ENCODE data around the gene TNNI3K.

The TNNI3K gene

DNA sequence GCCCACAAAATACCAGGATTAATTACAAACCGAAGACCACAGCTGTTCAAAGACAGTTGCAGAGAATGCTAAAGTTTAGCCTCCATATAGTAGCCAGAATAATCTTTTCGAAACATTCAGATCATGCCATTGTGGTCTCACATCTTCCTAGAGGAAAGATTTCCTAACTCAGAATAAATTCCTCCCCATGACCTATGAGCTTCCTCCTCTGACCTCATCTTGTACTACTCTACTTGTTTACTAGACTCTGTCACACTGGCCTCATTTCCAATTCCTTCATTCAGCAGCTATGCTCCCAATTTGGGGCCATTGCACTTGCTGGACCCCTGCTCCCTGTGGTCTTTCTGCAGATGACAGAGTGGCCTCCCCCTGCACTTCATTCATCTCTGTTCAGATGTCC, 349.0 kb downstream of the TNNI3K start:
- no peak for DNase-seq

DNA sequence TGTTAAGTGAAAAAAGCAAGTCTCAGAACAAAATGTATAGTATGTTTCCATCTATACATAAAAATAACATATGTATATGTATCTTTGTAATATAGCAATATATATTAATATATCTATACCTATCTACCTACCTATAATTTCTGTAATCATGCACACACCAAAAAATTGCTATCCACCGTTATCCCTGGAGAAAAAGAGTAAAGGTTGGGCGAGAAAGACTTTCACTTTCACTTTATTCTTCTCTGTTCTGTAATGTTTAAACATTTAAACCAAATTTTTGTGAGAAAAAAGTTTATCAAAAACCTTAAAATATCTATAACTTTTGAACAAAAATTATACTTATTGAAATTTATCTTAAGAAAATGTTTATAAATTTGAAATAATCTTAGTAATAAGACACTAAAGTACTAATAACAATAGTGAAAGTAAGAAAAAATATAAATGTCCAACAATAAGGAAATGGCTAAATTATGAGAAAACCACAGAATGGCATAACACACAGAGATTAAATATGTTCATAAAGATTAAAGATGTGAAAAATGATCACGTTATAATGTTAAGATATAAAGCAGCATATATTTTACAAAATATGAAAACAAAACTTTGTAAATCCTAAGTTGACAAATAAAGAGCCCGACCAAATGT, 351.2 kb downstream of the TNNI3K start:
- no peak for DNase-seq

DNA sequence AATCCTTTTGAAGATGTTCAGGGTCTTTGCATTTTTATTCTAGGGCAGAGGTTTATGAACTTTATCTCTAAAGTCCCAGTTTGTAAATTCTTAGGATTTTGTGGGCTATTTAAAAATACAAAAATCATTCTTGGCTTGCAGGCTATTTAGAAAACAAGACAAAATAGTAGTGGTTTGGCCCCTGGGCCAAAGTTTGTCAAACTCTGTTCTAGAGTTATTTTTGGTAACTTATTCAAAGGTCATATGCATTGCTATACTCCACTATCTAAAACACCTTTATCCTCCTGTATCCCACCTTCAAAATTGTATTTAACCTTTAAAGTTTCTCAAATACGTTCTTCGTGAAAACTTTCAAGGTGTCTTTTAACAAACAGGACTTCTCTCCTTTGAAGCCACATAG, 352.7 kb downstream of the TNNI3K start:
- DNase-seq, result no peak

DNA sequence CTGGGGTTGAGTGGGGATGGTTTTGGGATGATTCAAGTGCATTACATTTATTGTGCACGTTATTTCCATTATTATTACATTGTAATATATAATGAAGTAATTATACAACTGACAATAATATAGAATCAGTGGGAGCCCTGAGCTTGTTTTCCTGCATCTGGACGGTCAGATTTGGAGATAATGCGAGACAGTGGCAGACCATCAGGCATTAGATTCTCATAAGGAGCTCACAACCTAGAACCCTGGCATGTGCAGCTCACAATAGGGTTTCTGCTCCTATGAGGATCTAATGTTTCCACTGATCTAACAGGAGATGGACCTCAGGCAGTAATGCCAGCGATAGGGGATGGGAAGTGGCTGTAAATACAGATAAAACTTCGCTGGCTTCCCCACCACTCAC, 355.1 kb downstream of the TNNI3K start:
- DNase-seq, result no peak

DNA sequence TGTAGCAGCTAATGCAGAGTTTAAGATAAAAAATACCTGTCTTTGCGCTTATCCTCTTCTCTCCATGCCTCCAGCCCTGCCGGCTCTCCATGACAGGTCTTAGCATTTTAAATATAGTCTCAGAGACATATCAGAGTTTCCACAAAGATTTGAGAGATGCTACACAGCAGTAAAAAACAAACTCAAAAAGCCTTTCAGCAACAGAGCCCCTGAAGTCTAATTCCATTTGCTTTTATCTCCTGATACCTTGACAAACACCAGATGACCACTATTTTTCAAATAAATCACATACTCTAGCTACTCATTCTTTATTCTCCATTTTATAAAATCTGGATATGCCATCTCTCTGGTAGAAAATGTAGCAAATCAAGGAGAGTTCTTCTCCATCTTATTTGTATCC, 356.8 kb downstream of the TNNI3K start:
- no peak for DNase-seq

DNA sequence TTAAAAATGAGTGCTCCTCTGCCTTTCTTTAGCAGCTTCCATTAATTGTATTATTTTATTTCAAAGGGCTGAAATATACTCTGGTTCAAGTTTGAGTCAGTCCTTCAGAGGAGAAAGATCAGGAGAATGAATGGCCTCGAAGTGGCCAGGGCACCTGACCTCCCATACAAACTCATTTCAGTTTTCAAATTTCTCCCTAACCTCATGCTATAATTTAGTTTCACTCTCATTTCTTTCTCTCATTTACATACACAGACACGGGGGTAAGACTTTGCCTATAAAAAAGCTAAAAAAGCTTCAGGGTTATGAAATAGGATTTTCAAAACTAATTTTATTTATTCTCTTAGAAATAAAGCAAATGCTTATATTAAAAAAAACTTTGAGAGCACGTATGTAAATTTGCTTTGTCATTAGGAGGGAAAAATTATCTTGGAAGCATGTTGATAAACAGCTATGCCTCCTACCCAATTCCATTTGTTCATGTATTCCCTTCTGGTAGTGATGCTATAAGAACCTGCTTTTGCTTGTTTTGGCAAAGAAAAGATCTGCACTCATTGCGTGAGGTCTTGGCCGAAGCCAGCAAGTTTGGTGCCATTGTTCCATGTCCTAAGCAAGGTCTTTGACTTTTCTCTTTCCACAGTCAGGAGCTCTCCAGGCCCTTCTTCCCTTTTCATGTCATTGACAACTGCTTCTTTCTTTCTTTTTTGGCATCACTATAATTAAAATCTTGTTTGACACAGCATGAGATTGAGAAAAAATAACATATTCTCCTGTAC, 357.6 kb downstream of the TNNI3K start:
- DNase-seq, result no peak
